ENCODE measurements around the gene TNNI2. TPM values are rescaled to one million over a fixed set of nuclear protein-coding genes. Genes with fewer than 3 reads are reported as not detected.
"Not testable (repeated sequence)": the region's sequence is repeated elsewhere in the genome, so short reads cannot be mapped to it uniquely, and the experiment has no call there.

Gene TNNI2
- total RNA-seq, 2 donors from 2014 or later = 1.4 TPM; not detected in 1

DNA sequence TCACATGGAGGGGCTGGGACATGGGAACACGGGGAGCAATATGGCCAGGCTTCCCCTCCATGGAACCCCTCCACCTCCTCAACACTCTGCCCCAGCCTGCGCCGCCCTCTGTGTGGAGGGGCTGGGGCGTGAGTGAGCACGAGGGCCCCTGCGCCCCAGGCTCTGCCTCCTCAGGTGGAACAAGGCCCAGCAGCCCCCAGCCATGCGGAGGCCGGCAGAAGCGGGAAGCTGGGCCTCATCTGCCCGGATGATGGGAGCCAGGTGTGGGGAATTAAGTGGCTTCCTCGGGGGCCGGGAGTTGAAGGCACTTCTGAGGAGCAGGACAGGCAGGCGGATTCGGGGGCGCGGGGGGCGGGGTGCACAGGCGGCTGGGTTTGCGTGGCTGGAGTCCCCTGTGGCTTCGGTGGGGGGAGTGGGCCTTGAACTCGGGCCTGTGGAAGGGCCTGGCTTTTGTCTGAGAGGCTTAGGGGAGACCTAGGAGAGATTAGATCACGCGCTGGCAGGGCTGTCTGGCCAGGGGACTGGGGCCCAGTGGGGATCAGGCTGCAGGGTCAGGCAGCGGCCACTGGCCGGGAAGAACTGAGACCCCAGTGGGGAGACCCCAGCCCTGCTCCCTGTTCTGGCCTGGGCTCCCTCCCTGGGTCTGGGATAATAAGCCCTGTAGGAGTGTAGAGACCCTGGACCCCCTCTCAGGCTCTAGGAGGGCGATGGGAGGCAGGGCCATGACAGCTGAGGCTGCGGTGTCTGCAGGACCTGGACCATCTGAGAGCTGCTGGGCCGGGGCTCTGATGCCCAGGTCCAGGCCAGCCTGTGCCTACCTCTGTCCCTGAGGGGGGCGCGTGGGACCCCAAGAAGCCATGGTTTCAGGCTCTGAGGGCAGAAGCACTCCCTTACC lies 39.6 kb downstream of the TNNI2 start:
- no peaks in the 10 kb centered on the region for H3K9me3 Mint-ChIP-seq
- no peaks in the 10 kb centered on the region for H3K36me3 Mint-ChIP-seq
- peak; percentile 56 for DNase-seq (ENCODE audit: low spot score)

DNA sequence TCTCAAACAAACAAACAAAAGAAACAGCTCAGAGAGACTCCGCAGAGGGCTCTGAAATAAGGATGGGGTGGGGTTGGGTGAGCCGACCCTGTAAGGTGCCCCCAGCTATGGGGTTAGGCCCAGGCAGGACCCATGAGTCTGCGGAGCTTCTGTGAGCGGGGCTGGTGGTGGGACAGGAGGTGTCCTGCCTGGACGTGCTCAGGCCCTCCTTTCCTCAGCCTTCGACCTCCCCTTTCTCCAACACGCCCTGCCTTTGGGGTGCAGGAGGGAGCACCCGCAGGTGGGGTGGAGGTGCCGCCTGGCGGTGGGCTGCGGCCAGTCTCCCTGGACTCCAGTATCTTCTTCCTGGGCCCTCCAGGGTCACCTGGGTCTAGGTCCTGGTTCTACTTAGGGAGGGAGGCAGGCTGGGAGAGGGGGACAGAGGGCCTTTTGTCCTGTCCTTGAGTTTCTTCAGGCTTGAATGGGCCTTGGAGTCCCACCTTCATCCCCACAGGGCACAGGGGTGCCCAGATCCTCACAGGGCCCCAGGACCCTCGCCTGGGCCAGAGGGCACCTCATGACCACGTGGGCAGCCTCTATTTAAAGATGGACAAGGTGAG lies 40.7 kb downstream of the TNNI2 start:
- H3K27ac Mint-ChIP-seq = no peak overlapping the region
- DNase-seq (ENCODE audit: low spot score) (peak; percentile 59), ATAC-seq (no peak)
- H3K36me3 Mint-ChIP-seq = no peaks in the 10 kb centered on the region
- no peak overlapping the region for H3K4me3 Mint-ChIP-seq
- H3K27me3 Mint-ChIP-seq = no peaks in the 10 kb centered on the region
- no peaks in the 10 kb centered on the region for H3K9me3 Mint-ChIP-seq
- peaks cover 0 to 14% of the 10 kb centered on the region in 2 donors for H3K4me1 Mint-ChIP-seq (ENCODE audit: low read depth in 2 of 2)

More for the DNA sequence above, 39.6 kb downstream of the TNNI2 start:
- Mint-ChIP-seq H3K27me3 (no peaks in the 10 kb centered on the region), H3K27ac (no peak overlapping the region), H3K4me3 (no peak overlapping the region), H3K4me1 (ENCODE audit: low read depth in 2 of 2) (peaks cover 0 to 17% of the 10 kb centered on the region in 2 donors)
- ATAC-seq = no peak

DNA sequence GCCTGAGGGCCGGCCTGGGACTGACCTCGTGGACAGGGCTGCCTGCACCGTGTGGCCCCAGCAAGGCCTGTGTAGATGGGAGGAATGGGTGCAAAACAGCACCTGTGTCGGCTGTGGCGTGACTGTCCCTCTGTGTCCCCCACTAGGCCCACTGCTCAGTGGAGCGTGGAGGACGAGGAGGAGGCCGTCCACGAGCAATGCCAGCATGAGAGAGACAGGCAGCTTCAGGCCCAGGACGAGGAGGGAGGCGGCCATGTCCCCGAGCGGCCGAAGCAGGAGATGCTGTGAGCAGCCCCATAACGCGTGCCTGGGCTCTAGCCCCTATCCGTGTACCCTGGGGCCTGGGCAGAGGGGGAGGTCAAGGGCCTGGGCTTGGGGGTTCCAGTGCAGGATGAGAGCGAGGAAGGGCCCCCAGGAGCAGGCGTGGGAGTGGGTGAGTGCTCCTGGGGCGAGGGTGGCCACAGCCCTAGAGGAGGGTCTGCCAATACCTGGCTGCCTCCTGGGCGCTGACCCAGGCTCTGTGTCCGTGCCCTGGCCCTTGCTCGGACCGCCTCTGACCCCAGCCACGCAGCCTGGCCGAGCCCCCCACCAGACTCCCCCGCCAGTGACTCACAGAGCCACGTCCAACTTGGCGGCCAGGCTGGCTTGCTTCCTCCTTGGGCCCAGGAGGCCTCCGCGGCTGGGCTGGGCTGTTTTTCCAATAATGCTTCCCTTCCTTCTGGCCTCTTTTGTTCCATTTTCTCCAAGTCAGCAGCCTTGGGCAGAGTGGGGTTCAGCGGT lies 41.4 kb downstream of the TNNI2 start:
- Mint-ChIP-seq H3K36me3 (no peaks in the 10 kb centered on the region), H3K27ac (no peak overlapping the region)
- DNase-seq (ENCODE audit: low spot score) = peak; percentile 56

DNA sequence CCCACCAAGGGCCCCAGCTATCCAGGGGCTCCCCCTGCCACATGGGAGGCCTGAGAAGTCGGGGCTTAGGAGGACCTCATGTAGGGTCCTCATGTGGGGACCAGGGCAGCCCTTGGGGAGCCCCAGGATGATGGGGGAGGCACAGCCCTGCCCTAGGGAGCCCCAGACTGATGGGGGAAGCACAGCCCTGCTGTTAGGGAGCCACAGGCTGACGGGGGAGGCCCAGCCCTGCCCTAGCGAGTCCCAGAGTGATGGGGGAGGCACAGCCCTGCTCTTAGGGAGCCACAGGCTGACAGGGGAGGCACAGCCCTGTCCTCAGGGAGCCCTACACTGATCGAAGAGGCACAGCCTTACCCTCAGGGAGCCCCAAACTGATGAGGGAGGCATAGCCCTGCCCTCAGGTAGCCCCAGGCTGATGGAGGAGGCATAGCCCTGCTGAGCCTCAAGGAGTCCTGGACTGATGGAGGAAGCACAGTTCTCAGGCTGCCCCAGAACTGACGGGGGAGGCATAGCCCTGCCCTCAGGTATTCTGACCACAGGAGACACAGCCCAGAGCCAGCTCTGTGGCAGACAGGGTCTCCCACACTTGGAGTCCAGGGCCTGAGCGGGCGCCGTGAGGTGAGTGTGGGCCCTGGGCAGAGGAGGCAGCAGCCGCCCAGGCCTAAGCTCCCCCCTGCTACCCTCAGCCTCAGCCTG lies 42.1 kb downstream of the TNNI2 start:
- no peaks in the 10 kb centered on the region for H3K9me3 Mint-ChIP-seq
- H3K27ac Mint-ChIP-seq = no peak overlapping the region

More for the DNA sequence above, 41.4 kb downstream of the TNNI2 start:
- H3K27me3 Mint-ChIP-seq = no peaks in the 10 kb centered on the region
- ATAC-seq = no peak
- no peak overlapping the region for H3K4me3 Mint-ChIP-seq
- peaks cover 0 to 14% of the 10 kb centered on the region in 2 donors for H3K4me1 Mint-ChIP-seq (ENCODE audit: low read depth in 2 of 2)
- H3K9me3 Mint-ChIP-seq = no peaks in the 10 kb centered on the region

DNA sequence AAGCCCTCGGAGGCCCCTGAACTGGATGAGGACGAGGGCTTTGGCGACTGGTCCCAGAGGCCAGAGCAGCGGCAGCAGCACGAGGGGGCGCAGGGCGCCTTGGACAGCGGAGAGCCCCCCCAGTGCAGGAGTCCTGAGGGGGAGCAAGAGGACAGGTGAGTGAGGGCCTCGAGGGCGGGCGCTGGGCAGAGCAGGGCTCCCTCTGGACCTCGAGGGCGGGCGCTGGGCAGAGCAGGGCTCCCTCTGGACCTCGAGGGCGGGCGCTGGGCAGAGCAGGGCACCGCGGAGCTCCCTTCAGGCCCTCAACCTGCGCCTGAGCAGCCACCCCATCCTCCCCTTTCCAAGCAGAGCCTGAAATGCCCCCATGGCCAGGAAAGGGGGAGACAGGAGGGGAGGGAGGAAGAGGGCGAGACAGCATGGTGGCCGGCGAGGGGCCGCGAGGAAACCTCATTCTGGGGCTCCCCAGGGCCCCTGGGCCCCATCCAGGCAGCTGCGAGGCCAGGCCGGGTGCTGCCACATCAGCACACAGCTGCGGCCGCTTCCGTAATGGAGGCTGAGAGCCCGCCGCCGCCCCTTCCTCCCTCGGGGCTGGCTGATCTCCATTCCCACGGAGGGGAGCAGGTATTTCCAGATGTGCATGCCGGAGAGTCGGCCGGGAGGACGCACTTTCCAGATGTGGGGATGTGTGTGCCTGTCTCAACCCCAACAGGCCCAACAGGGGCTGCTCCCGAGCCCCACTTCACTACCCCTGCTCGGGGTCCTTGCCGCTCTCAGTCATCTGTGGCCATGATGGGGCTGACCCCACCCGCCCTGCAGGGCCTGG lies 42.9 kb downstream of the TNNI2 start:
- ATAC-seq = peak; percentile 15 to 30
- Mint-ChIP-seq H3K4me1 (ENCODE audit: low read depth in 2 of 2) (peaks cover 0 to 8% of the 10 kb centered on the region in 2 donors), H3K4me3 (no peak overlapping the region), H3K36me3 (no peaks in the 10 kb centered on the region), H3K9me3 (no peaks in the 10 kb centered on the region), H3K27me3 (no peaks in the 10 kb centered on the region), H3K27ac (no peak overlapping the region)
- peak; percentile 53 for DNase-seq (ENCODE audit: low spot score)

More for the DNA sequence above, 42.1 kb downstream of the TNNI2 start:
- Mint-ChIP-seq H3K4me3 (no peak overlapping the region), H3K27me3 (no peaks in the 10 kb centered on the region), H3K36me3 (no peaks in the 10 kb centered on the region), H3K4me1 (ENCODE audit: low read depth in 2 of 2) (peaks cover 0 to 11% of the 10 kb centered on the region in 2 donors)
- ATAC-seq (no peak), DNase-seq (ENCODE audit: low spot score) (peak; percentile 53)

DNA sequence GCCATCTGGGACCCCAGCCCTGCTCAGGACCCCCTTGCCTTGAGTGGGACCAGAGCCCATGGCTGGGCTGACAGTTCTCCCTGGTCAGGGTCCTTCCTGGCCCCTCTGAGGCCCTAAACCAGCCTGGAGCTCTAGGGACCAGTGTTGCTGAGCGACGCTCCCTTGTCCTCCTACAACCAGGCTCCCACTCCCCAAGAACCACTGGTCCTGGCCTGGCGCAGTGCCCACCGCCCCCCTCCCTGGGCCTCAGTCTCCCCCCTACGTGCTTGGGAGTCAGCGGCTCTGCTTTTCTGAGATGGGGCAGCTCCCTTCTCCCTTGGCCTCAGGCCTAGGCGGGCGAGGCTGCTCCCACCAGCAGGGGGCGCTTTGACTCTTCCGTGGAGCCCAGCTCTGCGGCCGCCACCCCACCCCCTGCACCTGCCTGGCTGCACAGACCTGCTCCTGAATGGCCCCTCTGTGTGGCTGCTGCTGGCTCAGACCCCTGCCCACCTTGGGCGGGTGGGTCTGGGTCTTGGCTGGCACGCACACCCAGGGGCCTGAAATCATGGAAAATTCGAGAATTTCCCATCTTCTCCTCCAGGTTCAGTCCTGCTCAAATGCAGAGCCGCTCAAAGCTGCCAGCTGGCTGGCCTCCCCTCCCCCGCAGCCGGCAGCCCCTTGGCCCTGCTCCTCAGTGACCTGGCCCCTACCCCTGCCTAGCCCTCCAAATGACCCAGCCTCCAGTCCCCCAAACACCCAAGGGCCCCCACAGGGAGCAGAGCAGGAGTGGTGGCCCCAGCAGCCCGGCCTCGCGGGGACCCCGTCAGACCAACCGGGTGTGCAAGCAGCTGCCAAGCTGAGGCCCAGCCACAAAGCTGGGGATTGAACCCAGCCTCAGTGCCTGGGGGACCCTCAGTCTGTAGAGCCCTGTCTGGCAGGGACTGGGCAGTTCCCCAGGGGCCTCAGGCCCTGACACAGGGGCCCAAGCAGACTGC lies 43.8 kb downstream of the TNNI2 start:
- Mint-ChIP-seq H3K27ac (no peak overlapping the region), H3K4me3 (no peak overlapping the region), H3K9me3 (no peaks in the 10 kb centered on the region), H3K4me1 (ENCODE audit: low read depth in 2 of 2) (peaks cover 0 to 6% of the 10 kb centered on the region in 2 donors), H3K27me3 (no peaks in the 10 kb centered on the region), H3K36me3 (no peaks in the 10 kb centered on the region)
- peak; percentile 84 to 85 for ATAC-seq
- DNase-seq (ENCODE audit: low spot score) = peak; percentile 79

GRCh38 chr11:1883346-1884302 lies 44.8 kb downstream of the TNNI2 start:
- H3K4me1 Mint-ChIP-seq (ENCODE audit: low read depth in 2 of 2) = peaks cover 5 to 7% of the 10 kb centered on the region in 2 donors
- no peak overlapping the region for H3K4me3 Mint-ChIP-seq
- no peak for DNase-seq (ENCODE audit: low spot score)
- H3K9me3 Mint-ChIP-seq = no peaks in the 10 kb centered on the region
- H3K36me3 Mint-ChIP-seq = no peaks in the 10 kb centered on the region
- H3K27me3 Mint-ChIP-seq = no peaks in the 10 kb centered on the region
- no peak overlapping the region for H3K27ac Mint-ChIP-seq
- ATAC-seq = no peak

DNA sequence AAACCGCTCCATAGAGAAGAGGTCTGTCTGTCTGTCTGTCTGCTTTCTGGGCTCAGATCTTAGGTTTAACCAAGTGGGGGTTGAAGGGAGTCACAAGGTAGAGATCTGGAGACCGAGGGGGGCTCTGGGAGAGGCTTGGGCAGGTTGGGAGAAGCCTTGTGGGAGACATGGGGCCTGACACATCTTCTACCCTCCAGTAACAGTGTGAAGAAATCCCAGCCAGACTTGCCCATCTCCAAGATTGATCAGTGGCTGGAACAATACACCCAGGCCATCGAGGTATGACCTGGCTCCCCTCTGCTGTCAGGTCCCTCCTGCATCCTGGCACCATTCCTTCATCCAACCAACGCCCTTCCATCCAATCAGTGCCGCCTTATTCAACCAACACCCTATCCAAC lies 45.5 kb downstream of the TNNI2 start:
- Mint-ChIP-seq H3K27me3 (no peaks in the 10 kb centered on the region), H3K9me3 (no peaks in the 10 kb centered on the region)
- no peak for ATAC-seq

DNA sequence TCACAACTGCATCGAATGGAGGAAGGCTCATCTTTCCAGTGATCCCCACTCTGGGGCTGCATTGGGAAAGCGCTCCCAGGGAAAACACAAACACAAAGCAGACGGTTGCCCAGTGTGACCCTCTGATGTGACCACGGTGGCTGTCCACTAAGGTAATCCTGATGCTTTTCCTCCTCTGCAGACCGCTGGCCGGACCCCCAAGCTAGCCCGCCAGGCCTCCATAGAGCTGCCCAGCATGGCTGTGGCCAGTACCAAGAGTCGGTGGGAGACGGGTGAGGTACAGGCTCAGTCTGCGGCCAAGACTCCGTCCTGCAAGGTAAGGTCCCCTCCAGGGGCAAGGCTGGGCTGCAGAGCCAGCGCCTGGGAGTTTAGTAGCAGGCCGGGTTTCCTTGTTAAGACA lies 47.8 kb downstream of the TNNI2 start:
- peak; percentile 40 for DNase-seq (ENCODE audit: low spot score)
- ATAC-seq, H3K4me3 Mint-ChIP-seq, H3K27ac Mint-ChIP-seq, H3K36me3 Mint-ChIP-seq, H3K9me3 Mint-ChIP-seq, H3K27me3 Mint-ChIP-seq: not testable (repeated sequence)
- H3K4me1 Mint-ChIP-seq (ENCODE audit: low read depth in 2 of 2) = peaks cover 11 to 13% of the 10 kb centered on the region in 2 donors

More for the DNA sequence above, 45.5 kb downstream of the TNNI2 start:
- H3K4me3 Mint-ChIP-seq = no peak overlapping the region
- H3K36me3 Mint-ChIP-seq = no peaks in the 10 kb centered on the region
- peaks cover 11 to 12% of the 10 kb centered on the region in 2 donors for H3K4me1 Mint-ChIP-seq (ENCODE audit: low read depth in 2 of 2)
- H3K27ac Mint-ChIP-seq = no peak overlapping the region
- DNase-seq (ENCODE audit: low spot score) = no peak

- no peaks in the 10 kb centered on the region for H3K36me3 Mint-ChIP-seq
- no peaks in the 10 kb centered on the region for H3K27me3 Mint-ChIP-seq
- peak; percentile 34 for DNase-seq (ENCODE audit: low spot score)
- no peak overlapping the region for H3K4me3 Mint-ChIP-seq
- peaks cover 17% of the 10 kb centered on the region in 2 donors for H3K4me1 Mint-ChIP-seq (ENCODE audit: low read depth in 2 of 2)
- peak overlapping the region in 1 of 2 donors; percentile 82 for H3K27ac Mint-ChIP-seq
- H3K9me3 Mint-ChIP-seq = peaks cover 2% of the 10 kb centered on the region
- no peak for ATAC-seq
Observed at GRCh38 chr11:1887451-1888346, 48.9 kb downstream of the TNNI2 start.
